MM.1S (cell line): ENCODE measurements around the gene METAP1D.

Experiments used
- CTCF ChIP-seq: fragments of 300-600 bp; sonication (generic); IDR thresholded peaks from 2 replicates; pipeline ENCODE4 v1.5.1; 2016; ENCODE audit warnings: antibody characterized with exemption, low read length, mixed read lengths
- EZH2 ChIP-seq: fragments of 300-600 bp; sonication (generic); optimal IDR thresholded peaks from 2 replicates; pipeline ENCODE3; 2017; ENCODE audit warnings: low read depth, mild to moderate bottlenecking, antibody characterized with exemption, low read length, mixed read lengths
- EZH2phosphoT487 ChIP-seq: fragments of 300-600 bp; sonication (generic); IDR thresholded peaks from 2 replicates; pipeline ENCODE4 v1.6.1; 2018; ENCODE audit warnings: antibody characterized with exemption, low read length

GRCh38 chr2:172070936-172071335 is 71.2 kb downstream of the METAP1D start:
- TF ChIP-seq CTCF = no peak
- TF ChIP-seq EZH2 = no peak
- no peak for TF ChIP-seq EZH2phosphoT487
